ENCODE measurements around the gene PCDHA3. TPM values are rescaled to one million over a fixed set of nuclear protein-coding genes. Genes with fewer than 3 reads are reported as not detected.

Gene PCDHA3
- total RNA-seq, 1 experiment from 2014 or later: not detected

GRCh38 chr5:140780512-140780911, 20.3 kb upstream of the PCDHA3 start:
- H3K27ac Mint-ChIP-seq: no peak overlapping the region
- Histone ChIP-seq H3K27me3 (ENCODE audit: insufficient read depth, low read length) (no peaks in the 10 kb centered on the region), H3K56ac (ENCODE audit: insufficient read length, low read depth, low read length) (no peak overlapping the region), H3K4ac (ENCODE audit: low read depth, low read length) (no peak overlapping the region), H3K4me1 (ENCODE audit: insufficient read depth, low read length) (no peaks in the 10 kb centered on the region), H3T11ph (ENCODE audit: low read length) (no peak overlapping the region), H4K8ac (replicated peaks; ENCODE audit: insufficient read length, low read depth, low read length) (no peak overlapping the region), H4K5ac (ENCODE audit: insufficient read length, low read depth, low read length) (no peak overlapping the region), H3K23ac (ENCODE audit: insufficient read length, low read depth, low read length) (no peak overlapping the region), H2BK120ac (ENCODE audit: low read depth, low read length, poor library complexity, severe bottlenecking) (no peak overlapping the region), H3K79me2 (ENCODE audit: insufficient read depth, low read length) (no peaks in the 10 kb centered on the region), H3K18ac (ENCODE audit: insufficient read length, low read depth, low read length) (no peak overlapping the region), H2BK5ac (ENCODE audit: insufficient read length, low read length) (no peak overlapping the region), H3K27ac (ENCODE audit: insufficient read length, low read depth, low read length) (no peak overlapping the region), H4K91ac (ENCODE audit: insufficient read length, low read depth, low read length) (no peak overlapping the region), H3K9me3 (ENCODE audit: control insufficient read depth, low read depth, low read length) (peaks cover 22% of the 10 kb centered on the region), H3K9ac (ENCODE audit: extremely low read depth, insufficient read length, low read length) (no peak overlapping the region), H2BK20ac (ENCODE audit: low read depth, low read length, poor library complexity, severe bottlenecking) (no peak overlapping the region), H3K14ac (ENCODE audit: insufficient read depth, low read length) (no peak overlapping the region), H4K20me1 (ENCODE audit: control insufficient read depth, insufficient read depth, insufficient read length) (no peaks in the 10 kb centered on the region), H3K23me2 (ENCODE audit: insufficient read length, low read depth, low read length, poor library complexity, severe bottlenecking) (no peaks in the 10 kb centered on the region), H2AK5ac (ENCODE audit: insufficient read length, low read length) (no peak overlapping the region), H2AFZ (ENCODE audit: low read length) (no peak overlapping the region), H3K79me1 (ENCODE audit: insufficient read depth, low read depth, low read length, poor library complexity, severe bottlenecking) (no peaks in the 10 kb centered on the region), H2BK15ac (ENCODE audit: low read depth, low read length) (no peak overlapping the region), H3K4me2 (ENCODE audit: insufficient read depth, insufficient read length, low read length) (no peak overlapping the region), H2BK12ac (ENCODE audit: insufficient read length, low read depth, low read length) (no peak overlapping the region)
- no peaks in the 10 kb centered on the region for H3K4me1 Mint-ChIP-seq
- no peak for DNase-seq
- WGBS (ENCODE audit: extremely low coverage, insufficient read length, low lambda C conversion rate): no CpG with 5 or more reads among the region's 1 CpG
- no peak for TF ChIP-seq CTCF (conservative IDR thresholded peaks at IDR 0.05)
- no peak overlapping the region for H3K4me3 Mint-ChIP-seq
- H3K27me3 Mint-ChIP-seq (ENCODE audit: low read depth): peaks cover 1% of the 10 kb centered on the region
- H3K36me3 Mint-ChIP-seq (ENCODE audit: insufficient read depth in 1 of 3, low read depth in 3 of 3): peaks cover 9 to 16% (median 16%) of the 10 kb centered on the region in 3 experiments; a peak in 5 of 7 replicates
- H3K9me3 Mint-ChIP-seq: peaks cover 85% of the 10 kb centered on the region in 2 experiments
